ENCODE results near the gene C6orf89.
"Not testable (repeated sequence)": the region's sequence is repeated elsewhere in the genome, so short reads cannot be mapped to it uniquely, and the experiment has no call there.

C6orf89 gene

DNA sequence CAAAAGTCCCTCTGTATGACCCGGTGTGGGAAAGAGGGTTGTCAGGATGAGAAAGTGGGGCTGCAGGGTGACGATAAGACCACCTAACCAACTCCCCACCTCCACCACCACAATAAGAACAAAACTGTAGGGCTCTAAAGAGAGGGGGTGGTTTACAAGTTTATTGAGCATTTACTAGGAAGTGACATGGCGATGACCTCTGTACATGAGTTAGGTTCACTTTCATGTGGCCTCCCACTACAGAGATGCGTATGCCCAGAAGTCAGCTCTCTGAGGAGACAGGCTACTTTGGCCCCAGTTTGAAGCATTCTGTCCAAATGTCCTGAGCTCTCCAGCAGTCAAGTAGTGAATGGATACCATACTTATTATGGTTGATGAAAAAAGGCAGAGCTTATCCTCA, 40.1 kb downstream of the C6orf89 start:
- DNase-seq, result peak in 1 of 5 donors; percentile 24

GRCh38 chr6:36926708-36927513, 41.2 kb downstream of the C6orf89 start:
- DNase-seq, result no peak

- DNase-seq, result no peak
These were observed 42.2 kb downstream of the C6orf89 start for GRCh38 chr6:36927691-36928546.

DNA sequence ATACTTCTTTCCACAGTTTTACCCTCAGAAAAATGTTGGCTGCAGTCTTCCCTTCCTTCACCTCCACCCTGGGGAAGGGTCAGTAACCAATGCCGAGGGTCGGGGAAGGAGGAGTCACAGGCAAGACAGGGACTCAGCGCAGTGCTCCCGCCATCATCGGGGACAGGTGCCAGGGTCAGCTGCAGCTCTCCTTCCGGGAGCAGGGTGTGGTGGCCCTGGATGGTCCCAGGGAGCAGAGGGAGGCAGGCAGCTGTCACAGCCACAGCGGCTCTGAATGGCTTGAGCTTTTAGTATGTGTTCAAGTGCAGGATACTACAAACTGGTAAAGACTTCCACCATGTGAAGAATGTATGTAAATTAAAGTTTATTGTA, 42.8 kb downstream of the C6orf89 start:
- DNase-seq, result no peak

DNA sequence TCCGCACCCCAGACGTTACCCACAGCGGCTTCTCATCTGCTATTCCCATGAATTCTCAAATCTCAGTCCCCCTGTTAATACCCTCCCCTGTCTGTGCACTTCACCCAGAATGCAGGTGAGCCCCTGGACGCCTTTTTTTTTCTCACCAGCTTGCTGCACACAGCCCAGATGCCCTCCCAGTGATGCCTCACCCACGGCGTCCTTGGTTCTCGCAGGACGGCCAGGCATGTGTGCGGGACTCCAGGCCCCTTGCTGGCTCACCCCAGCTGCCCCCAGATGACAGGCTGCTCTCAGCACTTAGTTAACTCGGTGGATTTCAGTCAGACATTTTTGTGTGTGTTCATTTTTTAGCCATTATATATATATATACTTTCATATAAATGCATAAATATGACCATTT, 43.4 kb downstream of the C6orf89 start:
- DNase-seq, result no peak

DNA sequence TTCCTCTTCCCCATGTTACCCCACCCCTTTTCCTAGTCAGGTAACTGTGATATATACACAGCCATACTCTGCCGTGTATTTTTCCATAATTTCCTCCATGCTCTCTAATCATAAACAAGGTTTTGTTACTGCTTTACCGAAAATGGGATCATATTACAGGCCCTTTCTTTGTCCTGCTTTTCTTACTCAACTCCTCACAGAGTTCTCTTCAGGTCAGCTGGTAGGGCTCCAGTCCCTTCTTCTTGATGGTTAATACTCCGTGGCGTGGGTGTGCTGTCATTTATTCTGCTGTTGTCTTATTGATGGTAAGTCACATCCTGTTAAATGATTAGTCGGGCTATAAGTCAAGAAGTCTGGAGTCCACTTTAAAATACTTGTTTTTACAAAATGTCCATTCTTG, 43.9 kb downstream of the C6orf89 start:
- no peak for DNase-seq

DNA sequence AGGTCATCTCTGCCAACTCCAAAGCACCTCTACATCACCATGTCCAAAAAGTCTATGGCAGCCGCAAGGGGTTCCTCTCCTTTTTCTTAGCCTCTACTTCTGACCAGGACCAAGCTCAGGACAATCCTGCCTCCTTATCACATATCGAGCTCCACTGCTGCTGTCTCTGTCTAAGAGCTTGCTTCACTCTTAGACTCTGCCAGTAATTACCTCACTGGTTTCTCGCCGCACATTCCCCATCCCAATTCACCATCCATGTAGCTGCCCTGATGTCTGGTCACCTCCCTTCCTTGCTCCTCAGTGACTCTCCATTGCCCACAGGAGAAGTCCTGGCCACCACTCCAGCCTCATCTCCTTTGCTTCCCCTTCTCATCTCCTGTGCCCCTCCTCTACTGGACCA, 44.7 kb downstream of the C6orf89 start:
- no peak for DNase-seq

DNA sequence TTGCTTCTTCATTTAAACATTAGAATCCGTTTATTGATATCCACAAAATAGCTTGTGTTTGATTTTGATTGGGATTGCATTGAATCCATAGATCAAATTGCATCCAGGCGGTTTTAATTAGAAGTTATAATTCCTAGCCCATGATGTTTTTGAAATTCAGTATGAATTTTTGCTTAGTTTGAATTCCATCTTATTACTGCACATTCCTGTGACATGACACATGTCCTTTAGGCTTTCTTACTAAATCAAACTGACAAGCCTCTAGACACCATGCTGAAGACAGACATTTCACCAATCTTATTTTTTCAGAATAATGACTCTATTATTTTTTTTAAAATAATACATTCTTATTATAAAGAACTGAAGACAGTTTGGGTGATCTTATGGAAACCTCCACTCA, 47.4 kb downstream of the C6orf89 start:
- DNase-seq, result no peak

DNA sequence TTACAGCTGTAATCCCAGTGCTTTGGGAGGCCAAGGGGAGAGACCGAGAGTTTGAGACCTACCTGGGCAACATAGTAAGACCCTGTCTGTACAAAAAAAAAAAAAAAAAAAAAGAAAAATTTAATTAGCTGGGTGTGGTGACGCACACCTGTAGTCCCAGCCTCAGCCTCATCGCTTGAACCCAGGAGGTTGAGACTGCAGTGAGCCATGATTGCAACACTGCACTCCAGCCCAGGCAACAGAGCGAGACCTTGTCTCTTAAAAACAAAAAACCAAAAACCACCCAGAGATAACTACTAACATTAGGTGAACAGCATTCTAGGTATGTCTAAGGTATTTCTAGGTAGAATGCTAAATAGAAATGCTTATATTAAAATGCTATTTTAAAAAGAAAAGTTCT, 47.8 kb downstream of the C6orf89 start:
- no peak for DNase-seq

- no peak for DNase-seq
These were observed 49.1 kb downstream of the C6orf89 start for GRCh38 chr6:36934901-36935300.

DNA sequence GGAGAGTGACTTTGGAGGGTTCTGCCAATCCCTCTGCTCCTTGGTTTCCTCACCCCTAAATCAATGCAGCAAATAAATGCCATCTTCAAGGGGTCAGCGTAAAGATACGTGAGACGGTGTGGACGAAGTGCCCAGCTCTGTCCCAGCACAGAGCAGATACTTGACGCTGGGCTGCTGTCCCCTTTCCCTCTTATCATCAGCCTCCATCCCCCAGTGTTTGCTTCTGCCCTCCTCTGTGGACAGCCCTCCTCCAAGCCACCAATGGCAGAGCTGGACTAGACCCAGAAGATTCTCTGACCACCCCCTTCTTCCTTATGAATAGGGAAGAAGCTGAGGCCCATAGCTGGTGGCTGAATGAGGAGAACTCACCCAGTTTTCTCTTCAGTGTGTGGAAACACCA, 51.1 kb downstream of the C6orf89 start:
- no peak for DNase-seq

DNA sequence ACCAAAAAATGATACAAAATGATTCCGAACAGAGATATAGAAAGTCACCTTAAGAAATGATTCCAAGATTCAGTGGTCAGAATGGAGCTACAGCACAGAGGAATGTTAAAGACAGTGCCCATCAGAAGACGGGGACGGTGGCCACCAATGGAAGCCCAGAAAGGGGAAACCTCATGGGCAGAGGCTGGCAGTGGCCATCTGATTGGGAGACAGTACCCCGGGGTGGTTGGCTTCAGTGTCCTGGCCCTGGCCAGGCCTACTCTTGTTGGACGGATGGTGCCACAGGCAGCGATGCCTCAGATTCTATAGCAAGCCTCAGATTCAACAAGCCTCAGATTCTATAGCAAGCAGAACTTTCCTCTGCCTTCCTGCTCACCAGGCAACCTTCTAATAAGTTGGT, 52.1 kb downstream of the C6orf89 start:
- no peak for DNase-seq

- no peak for DNase-seq
These were observed 52.8 kb downstream of the C6orf89 start for GRCh38 chr6:36938536-36938935.

DNA sequence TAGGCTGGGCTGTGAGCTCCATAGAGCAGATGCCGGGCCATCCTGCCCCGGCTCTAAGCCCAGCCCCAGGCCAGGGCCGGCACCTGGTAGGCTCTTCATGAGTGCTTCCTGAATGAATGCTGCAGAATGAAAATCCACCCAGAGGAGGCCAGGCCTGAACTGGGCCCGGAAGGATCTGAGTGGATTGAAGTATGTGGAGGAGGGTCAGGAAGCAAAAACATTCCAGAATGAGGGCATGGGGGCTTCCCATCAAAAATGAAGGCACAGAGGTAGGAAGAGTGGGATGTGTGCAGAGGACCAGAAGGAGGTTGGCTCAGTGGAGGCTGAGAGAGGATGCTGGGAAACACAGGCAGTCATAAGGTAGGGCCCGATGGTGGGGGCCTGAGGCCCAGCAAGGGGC, 53.3 kb downstream of the C6orf89 start:
- DNase-seq, result not testable (repeated sequence)

- DNase-seq, result no peak
These were observed 54.3 kb downstream of the C6orf89 start for GRCh38 chr6:36940027-36940426.

DNA sequence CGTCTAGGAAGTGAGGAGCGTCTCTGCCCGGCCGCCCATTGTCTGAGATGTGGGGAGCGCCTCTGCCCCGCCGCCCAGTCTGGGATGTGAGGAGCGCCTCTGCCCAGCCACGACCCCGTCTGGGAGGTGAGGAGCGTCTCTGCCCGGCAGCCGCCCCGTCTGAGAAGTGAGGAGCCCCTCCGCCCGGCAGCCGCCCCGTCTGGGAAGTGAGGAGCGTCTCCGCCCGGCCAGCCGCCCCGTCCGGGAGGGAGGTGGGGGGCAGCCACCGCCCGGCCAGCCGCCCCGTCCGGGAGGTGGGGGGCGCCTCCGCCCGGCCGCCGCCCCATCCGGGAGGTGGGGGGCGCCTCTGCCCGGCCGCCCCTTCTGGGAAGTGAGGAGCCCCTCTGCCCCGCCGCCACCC, 55.8 kb downstream of the C6orf89 start:
- not testable (repeated sequence) for DNase-seq

DNA sequence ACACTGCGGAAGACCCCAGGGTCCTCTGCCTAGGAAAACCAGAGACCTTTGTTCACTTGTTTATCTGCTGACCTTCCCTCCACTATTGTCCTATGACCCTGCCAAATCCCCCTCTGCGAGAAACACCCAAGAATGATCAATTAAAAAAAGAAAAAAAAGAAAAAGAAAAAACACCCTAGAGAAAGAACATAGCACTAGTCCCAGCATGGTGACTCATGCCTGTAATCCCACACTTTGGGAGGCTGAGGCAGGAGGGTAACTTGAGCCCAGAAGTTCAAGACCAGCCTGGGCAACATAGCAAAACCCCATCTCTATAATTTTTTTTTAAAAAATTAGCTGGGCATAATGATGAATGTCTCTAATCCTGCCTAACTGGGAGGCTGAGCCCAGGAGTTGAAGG, 56.6 kb downstream of the C6orf89 start:
- not testable (repeated sequence) for DNase-seq

DNA sequence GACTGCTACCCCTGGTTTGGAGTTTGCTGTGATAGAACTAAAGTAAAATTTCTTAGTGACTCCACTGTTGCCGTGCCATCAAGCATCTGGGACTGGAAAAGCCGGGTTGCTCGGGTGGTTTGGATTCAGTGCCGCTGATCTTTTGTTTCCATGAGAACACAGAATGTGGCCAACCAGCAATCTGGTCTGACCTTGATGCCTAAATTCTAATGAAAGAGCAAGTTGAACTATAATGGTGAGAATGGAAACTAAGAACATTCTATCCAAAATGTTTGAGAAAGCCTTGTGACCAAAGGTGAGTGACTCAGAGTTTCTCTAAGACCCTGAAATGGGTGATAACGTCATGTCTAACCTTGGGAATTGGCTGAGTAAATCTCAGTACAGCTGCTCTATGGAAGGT, 58.9 kb downstream of the C6orf89 start:
- no peak for DNase-seq

GRCh38 chr6:36945301-36945700, 59.5 kb downstream of the C6orf89 start:
- no peak for DNase-seq

DNA sequence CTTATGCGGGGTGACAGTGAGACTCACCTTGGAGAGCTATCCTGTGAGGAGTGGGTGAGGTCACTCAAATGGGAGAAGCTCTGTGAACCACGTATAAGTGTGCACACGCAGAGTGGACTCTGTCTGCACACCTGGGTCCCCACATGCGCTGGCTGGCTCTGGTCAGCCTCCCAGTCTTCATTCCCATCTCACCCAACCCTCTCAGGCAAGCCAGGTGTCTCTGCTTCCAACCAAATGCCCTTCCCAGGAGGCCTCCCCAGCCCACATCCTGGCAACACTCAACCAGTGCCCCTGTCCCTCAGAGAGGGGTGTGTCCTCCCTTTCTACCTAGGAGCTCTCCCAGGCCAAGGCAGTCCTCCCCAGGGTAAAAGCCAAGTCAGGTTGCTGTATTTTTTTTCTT, 60.8 kb downstream of the C6orf89 start:
- DNase-seq, result no peak

- peak in 1 of 5 donors; percentile 69 for DNase-seq
These were observed 62.0 kb downstream of the C6orf89 start for GRCh38 chr6:36947570-36948351.

GRCh38 chr6:36949076-36949475, 63.3 kb downstream of the C6orf89 start:
- DNase-seq, result not testable (repeated sequence)

DNA sequence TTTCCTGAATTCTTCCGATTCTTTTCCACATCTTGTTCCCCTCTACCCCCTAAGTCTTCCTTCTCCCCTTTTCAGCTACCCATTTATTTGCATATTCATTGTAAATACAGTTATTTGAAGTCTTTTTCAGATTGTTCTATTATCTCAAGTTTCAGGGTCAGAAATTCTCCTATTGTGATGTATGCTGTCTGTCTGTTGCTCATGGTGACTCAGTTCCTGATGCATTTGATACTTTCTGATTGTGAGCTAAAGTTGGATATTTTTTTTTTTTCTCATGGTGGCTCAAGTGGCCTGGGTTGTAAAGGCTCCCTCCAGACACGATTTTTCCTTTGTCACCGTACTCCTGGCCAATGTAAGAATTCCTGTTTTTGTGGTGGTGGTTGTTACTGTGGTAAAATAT, 63.9 kb downstream of the C6orf89 start:
- DNase-seq, result no peak

All from T-helper 1 cell (primary cell).